Measurements from ENCODE around the gene SVOP. TPM values are rescaled to one million over a fixed set of nuclear protein-coding genes. Genes with fewer than 3 reads are reported as not detected.
A peak's percentile ranks its signal among the peaks of the same experiment; 100 is the strongest.

Gene SVOP
- total and polyA plus RNA-seq, 3 donors from 2014 or later, result 0.31 to 0.37 (median 0.31) TPM

DNA sequence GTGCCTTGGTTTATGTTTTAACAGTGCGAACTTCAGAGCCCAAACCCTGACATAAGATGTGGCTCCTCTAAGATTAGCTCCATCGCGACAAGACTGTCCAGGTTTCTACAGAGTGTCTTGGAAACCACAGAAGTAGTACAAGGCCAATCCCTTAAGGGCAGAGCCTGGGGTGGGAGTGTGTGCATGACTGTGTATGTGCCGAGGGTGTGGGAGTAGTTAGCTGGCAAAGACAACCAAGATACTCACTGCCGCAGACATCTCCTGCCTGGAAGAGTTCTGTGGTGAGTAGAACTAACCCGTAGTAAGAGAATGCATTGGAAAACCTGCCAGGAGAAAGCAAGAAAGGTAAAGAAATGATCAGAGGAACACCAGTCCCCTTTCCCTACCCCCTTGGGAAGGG lies 86.9 kb downstream of the SVOP start:
- peak; percentile 63 for DNase-seq
- no peaks in the 10 kb centered on the region for H3K4me1 ChIP-seq
- H3K27me3 ChIP-seq, result no peaks in the 10 kb centered on the region
- no peaks in the 10 kb centered on the region for H3K36me3 ChIP-seq (ENCODE audit: low read depth, missing control alignments)
- H3K4me3 ChIP-seq, result no peak overlapping the region
- intact Hi-C loops (cut with DNase I; ENCODE audit: low total_unique reads), result no loop called here
- TF ChIP-seq CTCF (IDR thresholded peaks at IDR 0.05) (no peak), POLR2A (IDR thresholded peaks at IDR 0.05) (no peak)
- WGBS, 2 donors, result 48 to 54% methylated on average over 6 of the region's 6 CpGs
- H3K27ac ChIP-seq, result no peak overlapping the region
- no peaks in the 10 kb centered on the region for H3K9me3 ChIP-seq

GRCh38 chr12:108930756-108931155 lies 90.1 kb downstream of the SVOP start:
- intact Hi-C loops (cut with DNase I; ENCODE audit: low total_unique reads), result no loop called here
- WGBS, 2 donors, result 94 to 97% methylated on average over 3 of the region's 3 CpGs
- no peak for TF ChIP-seq CTCF (IDR thresholded peaks at IDR 0.05)
- no peak for TF ChIP-seq POLR2A (IDR thresholded peaks at IDR 0.05)
- Histone ChIP-seq H3K36me3 (ENCODE audit: low read depth, missing control alignments) (no peaks in the 10 kb centered on the region), H3K4me1 (no peaks in the 10 kb centered on the region), H3K9me3 (no peaks in the 10 kb centered on the region), H3K27me3 (no peaks in the 10 kb centered on the region), H3K4me3 (no peak overlapping the region), H3K27ac (no peak overlapping the region)
- no peak for DNase-seq

DNA sequence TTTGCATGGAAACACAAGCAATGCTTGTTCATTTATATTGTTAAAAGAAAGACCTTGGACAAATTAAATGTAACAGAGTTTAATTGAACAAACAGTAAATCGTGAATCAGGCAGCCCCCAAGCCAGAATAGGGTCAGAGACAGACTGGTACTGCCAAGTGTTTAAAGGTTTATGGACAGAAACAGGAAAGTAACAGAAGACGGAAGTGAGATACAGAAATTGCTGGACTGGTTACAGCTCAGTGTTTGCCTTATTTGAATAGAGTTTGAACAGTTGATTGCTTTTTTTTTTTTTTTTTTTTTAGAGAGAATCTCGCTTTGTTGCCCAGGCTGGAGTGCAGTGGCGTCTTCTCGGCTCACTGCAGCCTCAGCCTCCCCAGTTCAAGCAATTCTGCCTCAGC lies 90.7 kb downstream of the SVOP start:
- WGBS, 2 donors, result 63 to 67% methylated on average over 5 of the region's 5 CpGs
- TF ChIP-seq POLR2A (IDR thresholded peaks at IDR 0.05) (no peak), CTCF (IDR thresholded peaks at IDR 0.05) (no peak)
- H3K4me1 ChIP-seq, result no peaks in the 10 kb centered on the region
- no peak overlapping the region for H3K27ac ChIP-seq
- intact Hi-C loops (cut with DNase I; ENCODE audit: low total_unique reads), result no loop called here
- H3K9me3 ChIP-seq, result no peaks in the 10 kb centered on the region
- DNase-seq, result no peak
- H3K36me3 ChIP-seq (ENCODE audit: low read depth, missing control alignments), result no peaks in the 10 kb centered on the region
- no peak overlapping the region for H3K4me3 ChIP-seq
- no peaks in the 10 kb centered on the region for H3K27me3 ChIP-seq

GRCh38 chr12:108928695-108929094 lies 92.2 kb downstream of the SVOP start:
- Histone ChIP-seq H3K9me3 (no peaks in the 10 kb centered on the region), H3K4me3 (no peak overlapping the region), H3K27ac (no peak overlapping the region), H3K4me1 (no peaks in the 10 kb centered on the region), H3K27me3 (no peaks in the 10 kb centered on the region), H3K36me3 (ENCODE audit: low read depth, missing control alignments) (no peaks in the 10 kb centered on the region)
- intact Hi-C loops (cut with DNase I; ENCODE audit: low total_unique reads), result no loop called here
- no peak for TF ChIP-seq CTCF (IDR thresholded peaks at IDR 0.05)
- TF ChIP-seq POLR2A (IDR thresholded peaks at IDR 0.05), result no peak
- 90 to 93% methylated on average over 8 of the region's 8 CpGs for WGBS, 2 donors
- DNase-seq, result no peak

GRCh38 chr12:108922918-108923317 lies 98.0 kb downstream of the SVOP start:
- Histone ChIP-seq H3K4me3 (no peak overlapping the region), H3K27me3 (no peaks in the 10 kb centered on the region), H3K4me1 (no peaks in the 10 kb centered on the region), H3K36me3 (ENCODE audit: low read depth, missing control alignments) (no peaks in the 10 kb centered on the region), H3K9me3 (no peaks in the 10 kb centered on the region), H3K27ac (no peak overlapping the region)
- no peak for TF ChIP-seq CTCF (IDR thresholded peaks at IDR 0.05)
- intact Hi-C loops (cut with DNase I; ENCODE audit: low total_unique reads), result no loop called here
- WGBS, 2 donors, result 96 to 97% methylated on average over 3 of the region's 3 CpGs
- no peak for DNase-seq

Measured in testis (tissue), 3 donors.